Measurements from ENCODE around the gene FAM120B.

The FAM120B gene

DNA sequence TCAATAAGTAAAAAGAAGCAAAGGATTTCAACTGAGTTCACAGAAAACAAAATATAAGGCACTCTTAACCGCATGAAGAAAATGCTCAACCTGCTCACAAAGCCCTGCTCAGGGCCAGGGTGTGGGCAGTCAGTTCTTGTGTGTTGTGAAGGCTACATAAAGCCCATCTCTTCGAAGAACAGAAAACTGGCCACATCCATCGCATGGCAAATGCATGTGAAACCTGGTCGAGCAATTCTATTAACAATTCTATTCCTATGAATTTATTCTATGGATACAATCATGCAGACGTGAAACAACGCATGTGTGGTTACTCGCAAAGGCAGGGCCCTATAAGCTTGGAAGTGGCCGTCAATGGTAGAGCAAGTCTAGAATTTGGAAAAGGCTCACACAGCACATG is 136.0 kb downstream of the FAM120B start:
- Histone ChIP-seq H3K9ac (ENCODE audit: low read length) (no peak overlapping the region), H3K27me3 (ENCODE audit: control insufficient read depth, insufficient read depth, low read length) (no peaks in the 10 kb centered on the region), H3K4me1 (ENCODE audit: control insufficient read depth, insufficient read depth, low read length) (peaks cover 6% of the 10 kb centered on the region), H3K36me3 (ENCODE audit: control insufficient read depth, insufficient read depth, low read length) (no peaks in the 10 kb centered on the region), H3K4me3 (ENCODE audit: low read length) (no peak overlapping the region), H3K9me3 (ENCODE audit: control insufficient read depth, low read length) (no peaks in the 10 kb centered on the region)

DNA sequence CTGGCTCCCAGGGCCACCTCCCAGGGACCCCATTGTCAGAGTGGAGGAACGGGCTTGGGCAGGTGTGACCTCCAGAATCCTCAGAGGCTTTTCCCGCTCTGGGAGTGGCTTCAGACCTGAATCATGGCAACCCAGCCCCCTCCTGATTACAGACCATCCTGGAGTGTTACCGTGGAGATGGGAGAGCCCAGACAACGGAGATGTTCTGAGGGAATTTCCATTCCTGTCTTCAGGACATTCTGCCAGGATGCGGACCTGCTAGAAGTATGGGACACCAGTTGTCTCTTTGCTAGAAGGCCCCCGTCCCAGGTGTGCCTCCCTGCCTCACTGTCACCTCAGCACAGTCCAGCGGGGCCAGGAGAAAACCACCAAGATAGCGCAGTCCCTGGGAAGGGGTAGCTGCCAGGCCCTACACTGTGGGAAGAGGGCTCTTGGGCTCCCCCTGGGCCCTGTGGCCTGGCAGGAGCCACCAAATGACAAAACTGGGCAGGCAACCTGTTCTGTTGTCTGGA is 136.6 kb downstream of the FAM120B start:
- Histone ChIP-seq H3K9me3 (ENCODE audit: control insufficient read depth, low read length) (no peaks in the 10 kb centered on the region), H3K4me1 (ENCODE audit: control insufficient read depth, insufficient read depth, low read length) (peaks cover under 1% of the 10 kb centered on the region), H3K36me3 (ENCODE audit: control insufficient read depth, insufficient read depth, low read length) (no peaks in the 10 kb centered on the region), H3K27me3 (ENCODE audit: control insufficient read depth, insufficient read depth, low read length) (no peaks in the 10 kb centered on the region), H3K9ac (ENCODE audit: low read length) (no peak overlapping the region), H3K4me3 (ENCODE audit: low read length) (no peak overlapping the region)

DNA sequence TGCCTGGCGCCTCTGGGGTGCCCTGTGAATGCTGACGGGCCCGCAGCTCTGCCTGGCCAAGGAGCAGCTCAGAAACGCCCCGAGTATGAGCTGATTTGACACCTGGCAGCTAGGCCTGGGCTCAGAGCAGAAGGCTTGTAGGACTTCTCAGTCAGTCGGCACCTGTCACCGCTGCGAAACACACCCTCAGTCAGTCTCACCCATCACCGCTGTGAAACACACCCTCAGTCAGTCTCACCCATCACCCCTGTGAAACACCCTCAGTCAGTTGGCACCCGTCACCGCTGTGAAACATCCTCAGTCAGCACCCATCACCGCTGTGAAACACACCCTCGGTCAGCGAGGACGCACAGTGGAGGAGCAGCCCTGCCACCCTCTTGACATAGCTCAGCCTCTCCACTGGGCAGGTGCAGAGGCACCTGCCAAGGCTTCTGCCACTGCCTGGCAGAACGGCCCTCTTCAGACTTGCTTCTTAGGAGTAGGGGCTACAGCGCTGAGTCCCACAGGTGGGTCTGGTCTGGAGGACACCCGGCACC is 137.6 kb downstream of the FAM120B start:
- Histone ChIP-seq H3K9me3 (ENCODE audit: control insufficient read depth, low read length) (no peaks in the 10 kb centered on the region), H3K27me3 (ENCODE audit: control insufficient read depth, insufficient read depth, low read length) (no peaks in the 10 kb centered on the region), H3K4me1 (ENCODE audit: control insufficient read depth, insufficient read depth, low read length) (no peaks in the 10 kb centered on the region), H3K9ac (ENCODE audit: low read length) (no peak overlapping the region), H3K4me3 (ENCODE audit: low read length) (no peak overlapping the region), H3K36me3 (ENCODE audit: control insufficient read depth, insufficient read depth, low read length) (no peaks in the 10 kb centered on the region)

DNA sequence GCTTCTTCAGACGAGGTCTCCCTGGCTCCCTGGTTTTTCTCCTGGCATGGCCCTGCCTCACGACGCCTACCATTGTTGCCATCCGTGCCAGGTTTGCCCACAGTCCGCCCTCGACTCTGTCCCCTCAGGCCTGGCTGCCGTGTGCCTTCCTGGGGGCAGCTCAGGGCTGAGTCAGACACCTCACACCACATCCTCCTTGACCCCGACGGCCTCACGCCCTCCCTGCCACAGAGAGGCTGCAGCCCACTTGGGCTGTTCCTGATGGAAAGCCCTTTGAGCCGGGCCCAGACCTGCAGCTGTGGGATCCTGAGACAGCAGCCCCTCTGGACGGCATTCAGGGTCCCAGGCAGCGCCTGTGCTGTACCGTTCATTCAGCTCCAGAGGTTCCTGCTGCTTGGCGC is 138.3 kb downstream of the FAM120B start:
- Histone ChIP-seq H3K36me3 (ENCODE audit: control insufficient read depth, insufficient read depth, low read length) (no peaks in the 10 kb centered on the region), H3K9ac (ENCODE audit: low read length) (no peak overlapping the region), H3K9me3 (ENCODE audit: control insufficient read depth, low read length) (no peaks in the 10 kb centered on the region), H3K27me3 (ENCODE audit: control insufficient read depth, insufficient read depth, low read length) (no peaks in the 10 kb centered on the region), H3K4me3 (ENCODE audit: low read length) (no peak overlapping the region), H3K4me1 (ENCODE audit: control insufficient read depth, insufficient read depth, low read length) (no peaks in the 10 kb centered on the region)

DNA sequence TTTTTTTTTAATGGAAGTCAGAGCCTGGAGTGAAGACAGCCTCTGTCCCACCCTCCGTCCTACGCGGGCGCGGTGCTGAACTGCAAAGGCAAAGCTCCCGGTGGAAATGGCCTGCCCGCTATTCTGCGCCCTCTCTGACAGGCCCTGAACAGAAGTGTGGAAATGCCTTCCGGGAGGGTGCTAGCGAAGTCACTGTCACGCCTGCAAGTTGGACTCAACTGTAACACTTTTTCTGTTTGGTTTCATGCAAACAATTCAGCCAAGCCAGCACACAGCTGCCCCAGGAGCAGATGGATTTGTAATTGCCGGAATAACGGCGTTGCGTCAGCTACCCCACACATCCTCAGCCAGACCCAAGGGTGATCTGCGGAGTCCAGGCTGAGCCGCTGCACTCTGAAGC is 138.9 kb downstream of the FAM120B start:
- no peaks in the 10 kb centered on the region for H3K36me3 ChIP-seq (ENCODE audit: control insufficient read depth, insufficient read depth, low read length)
- no peaks in the 10 kb centered on the region for H3K27me3 ChIP-seq (ENCODE audit: control insufficient read depth, insufficient read depth, low read length)
- H3K9ac ChIP-seq (ENCODE audit: low read length), result no peak overlapping the region
- H3K9me3 ChIP-seq (ENCODE audit: control insufficient read depth, low read length), result no peaks in the 10 kb centered on the region
- H3K4me1 ChIP-seq (ENCODE audit: control insufficient read depth, insufficient read depth, low read length), result no peaks in the 10 kb centered on the region
- H3K4me3 ChIP-seq (ENCODE audit: low read length), result no peak overlapping the region

DNA sequence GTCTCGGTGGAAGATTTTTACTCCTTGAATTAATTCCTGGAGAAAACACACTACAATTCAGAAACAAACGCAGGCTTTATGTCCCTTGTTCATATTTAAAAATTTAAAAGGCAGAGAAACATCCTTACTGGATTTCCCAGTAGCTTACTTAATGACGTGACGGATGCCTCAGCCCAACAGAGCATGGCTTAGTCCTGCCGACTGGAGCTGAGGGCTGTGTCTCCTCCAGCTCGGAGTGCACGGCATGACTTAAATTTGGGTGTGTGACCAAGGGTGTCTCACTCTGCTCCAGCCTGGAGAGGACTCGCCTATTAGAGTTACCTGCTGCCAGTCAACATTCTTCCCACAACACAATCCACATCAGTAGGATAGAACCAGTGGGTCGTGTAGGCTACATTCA is 139.4 kb downstream of the FAM120B start:
- H3K36me3 ChIP-seq (ENCODE audit: control insufficient read depth, insufficient read depth, low read length), result no peaks in the 10 kb centered on the region
- no peaks in the 10 kb centered on the region for H3K4me1 ChIP-seq (ENCODE audit: control insufficient read depth, insufficient read depth, low read length)
- H3K27me3 ChIP-seq (ENCODE audit: control insufficient read depth, insufficient read depth, low read length), result no peaks in the 10 kb centered on the region
- H3K9ac ChIP-seq (ENCODE audit: low read length), result no peak overlapping the region
- no peak overlapping the region for H3K4me3 ChIP-seq (ENCODE audit: low read length)
- no peaks in the 10 kb centered on the region for H3K9me3 ChIP-seq (ENCODE audit: control insufficient read depth, low read length)

DNA sequence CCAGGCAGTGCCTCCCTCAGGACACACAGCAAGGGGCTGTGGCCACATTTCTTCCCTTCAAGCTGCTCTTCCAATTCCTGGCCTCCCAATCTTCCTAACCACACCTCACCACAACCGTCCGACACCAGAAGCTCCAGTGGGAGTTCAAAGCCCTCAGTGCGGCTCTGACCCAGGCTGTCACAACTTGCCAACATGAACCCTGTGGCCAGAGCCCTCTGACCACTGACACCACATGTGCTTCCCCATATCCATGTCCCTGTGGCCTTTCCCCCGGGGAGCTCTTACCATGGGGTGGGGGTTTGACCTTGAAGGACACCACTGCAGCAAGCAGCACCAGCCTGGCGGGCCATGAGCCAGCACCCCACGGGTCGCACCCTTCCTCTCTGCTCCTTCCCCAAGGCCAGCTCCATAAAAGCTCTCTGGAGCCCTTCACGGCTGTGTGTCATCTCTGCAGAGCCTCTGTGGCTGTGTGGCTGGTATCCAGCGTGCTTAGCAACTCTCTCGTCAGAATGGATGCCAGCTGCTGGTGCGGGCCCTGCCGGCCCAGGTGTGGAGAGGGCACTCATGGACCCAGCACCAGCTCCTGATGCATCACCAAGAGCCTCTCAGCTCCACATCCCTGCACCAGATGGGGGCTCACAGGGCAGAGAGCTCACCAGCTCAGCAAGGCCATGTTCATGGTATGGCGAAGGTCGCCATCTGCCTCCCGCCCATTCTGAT is 140.4 kb downstream of the FAM120B start:
- Histone ChIP-seq H3K4me1 (ENCODE audit: control insufficient read depth, insufficient read depth, low read length) (no peaks in the 10 kb centered on the region), H3K9me3 (ENCODE audit: control insufficient read depth, low read length) (no peaks in the 10 kb centered on the region), H3K9ac (ENCODE audit: low read length) (no peak overlapping the region), H3K4me3 (ENCODE audit: low read length) (no peak overlapping the region), H3K36me3 (ENCODE audit: control insufficient read depth, insufficient read depth, low read length) (no peaks in the 10 kb centered on the region), H3K27me3 (ENCODE audit: control insufficient read depth, insufficient read depth, low read length) (no peaks in the 10 kb centered on the region)

DNA sequence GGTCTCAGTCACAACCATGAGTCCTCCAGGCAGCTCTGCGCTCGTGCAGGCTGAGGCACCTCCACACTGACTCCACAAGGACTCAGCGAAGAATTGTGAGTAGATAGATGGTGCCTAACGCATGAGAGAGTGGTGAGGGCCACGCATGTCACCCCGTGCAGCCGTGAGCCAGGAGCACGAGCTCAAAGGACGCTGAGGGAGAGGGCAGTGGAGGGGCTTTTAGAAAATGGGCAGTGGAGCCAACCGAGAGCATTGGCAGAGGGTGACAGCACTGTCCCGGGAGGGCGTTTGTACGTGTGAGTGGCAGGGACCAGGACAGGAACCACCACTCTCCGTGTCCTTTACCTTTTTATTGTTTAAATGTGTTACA is 141.0 kb downstream of the FAM120B start:
- Histone ChIP-seq H3K9ac (ENCODE audit: low read length) (no peak overlapping the region), H3K36me3 (ENCODE audit: control insufficient read depth, insufficient read depth, low read length) (no peaks in the 10 kb centered on the region), H3K27me3 (ENCODE audit: control insufficient read depth, insufficient read depth, low read length) (no peaks in the 10 kb centered on the region), H3K4me1 (ENCODE audit: control insufficient read depth, insufficient read depth, low read length) (no peaks in the 10 kb centered on the region), H3K9me3 (ENCODE audit: control insufficient read depth, low read length) (no peaks in the 10 kb centered on the region), H3K4me3 (ENCODE audit: low read length) (no peak overlapping the region)

DNA sequence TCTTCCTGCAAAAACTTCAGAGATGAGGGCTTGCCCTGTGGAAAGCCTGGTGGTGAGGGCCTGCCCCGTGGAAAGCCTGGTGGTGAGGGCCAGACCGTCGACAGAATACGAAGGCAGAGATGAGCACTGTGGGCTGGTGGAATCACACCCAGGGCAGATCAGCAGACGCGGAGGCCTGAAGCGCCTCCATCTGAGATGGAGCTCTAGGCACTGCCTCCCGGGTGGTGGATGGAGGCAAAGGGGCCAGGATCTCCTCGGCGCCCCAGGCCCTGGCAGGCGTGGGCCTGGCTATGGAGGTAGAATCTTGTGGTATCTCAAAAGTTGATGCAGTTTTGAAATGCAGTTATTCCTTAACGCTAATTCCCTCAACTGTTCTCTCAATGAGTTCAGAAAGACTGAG is 141.8 kb downstream of the FAM120B start:
- H3K36me3 ChIP-seq (ENCODE audit: control insufficient read depth, insufficient read depth, low read length), result no peaks in the 10 kb centered on the region
- H3K9ac ChIP-seq (ENCODE audit: low read length), result no peak overlapping the region
- no peak overlapping the region for H3K4me3 ChIP-seq (ENCODE audit: low read length)
- H3K4me1 ChIP-seq (ENCODE audit: control insufficient read depth, insufficient read depth, low read length), result no peaks in the 10 kb centered on the region
- H3K9me3 ChIP-seq (ENCODE audit: control insufficient read depth, low read length), result no peaks in the 10 kb centered on the region
- H3K27me3 ChIP-seq (ENCODE audit: control insufficient read depth, insufficient read depth, low read length), result no peaks in the 10 kb centered on the region

DNA sequence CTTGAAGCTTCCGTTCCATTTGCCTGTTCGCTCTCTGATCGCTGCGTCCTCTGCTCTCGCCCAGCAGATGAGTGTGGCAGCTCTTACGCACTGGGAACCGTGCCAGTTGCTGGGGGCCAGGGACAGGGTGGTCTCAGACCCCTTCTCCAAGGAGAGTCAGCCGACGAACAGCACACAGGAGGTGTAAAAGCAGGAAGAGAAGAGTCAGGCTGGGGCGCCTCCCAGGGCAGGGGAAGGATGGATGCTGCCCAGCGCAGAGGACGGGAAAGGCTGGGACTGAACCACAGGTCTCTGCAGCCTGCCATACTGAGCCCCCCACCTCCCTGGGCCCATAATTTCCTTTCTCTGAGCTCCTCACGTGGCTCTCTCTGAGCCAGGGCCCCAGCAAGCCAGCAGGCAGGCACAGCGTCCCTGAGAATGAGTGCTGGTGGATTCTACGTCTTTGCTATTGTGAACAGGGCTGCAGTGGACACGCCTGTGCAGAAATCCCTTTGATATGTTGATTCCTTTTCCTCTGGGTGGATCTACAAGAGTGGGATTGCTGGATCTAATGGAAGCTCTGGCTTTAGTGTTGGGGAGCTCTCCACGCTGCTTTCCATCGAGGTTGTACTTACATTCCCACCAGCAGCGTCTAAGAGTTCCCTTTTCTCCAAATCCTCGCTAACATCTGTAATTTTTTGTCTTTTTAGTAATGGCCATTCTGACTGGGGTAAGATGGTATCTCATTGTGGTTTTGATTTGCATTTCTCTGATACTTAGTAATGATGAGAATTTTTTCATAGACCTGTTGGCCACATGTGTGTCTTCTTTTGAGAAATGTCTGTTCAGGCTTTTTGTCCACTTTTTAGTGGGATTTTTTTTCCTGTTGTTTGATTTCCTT is 142.4 kb downstream of the FAM120B start:
- Histone ChIP-seq H3K36me3 (ENCODE audit: control insufficient read depth, insufficient read depth, low read length) (no peaks in the 10 kb centered on the region), H3K4me3 (ENCODE audit: low read length) (no peak overlapping the region), H3K9me3 (ENCODE audit: control insufficient read depth, low read length) (no peaks in the 10 kb centered on the region), H3K4me1 (ENCODE audit: control insufficient read depth, insufficient read depth, low read length) (no peaks in the 10 kb centered on the region), H3K27me3 (ENCODE audit: control insufficient read depth, insufficient read depth, low read length) (no peaks in the 10 kb centered on the region), H3K9ac (ENCODE audit: low read length) (no peak overlapping the region)

DNA sequence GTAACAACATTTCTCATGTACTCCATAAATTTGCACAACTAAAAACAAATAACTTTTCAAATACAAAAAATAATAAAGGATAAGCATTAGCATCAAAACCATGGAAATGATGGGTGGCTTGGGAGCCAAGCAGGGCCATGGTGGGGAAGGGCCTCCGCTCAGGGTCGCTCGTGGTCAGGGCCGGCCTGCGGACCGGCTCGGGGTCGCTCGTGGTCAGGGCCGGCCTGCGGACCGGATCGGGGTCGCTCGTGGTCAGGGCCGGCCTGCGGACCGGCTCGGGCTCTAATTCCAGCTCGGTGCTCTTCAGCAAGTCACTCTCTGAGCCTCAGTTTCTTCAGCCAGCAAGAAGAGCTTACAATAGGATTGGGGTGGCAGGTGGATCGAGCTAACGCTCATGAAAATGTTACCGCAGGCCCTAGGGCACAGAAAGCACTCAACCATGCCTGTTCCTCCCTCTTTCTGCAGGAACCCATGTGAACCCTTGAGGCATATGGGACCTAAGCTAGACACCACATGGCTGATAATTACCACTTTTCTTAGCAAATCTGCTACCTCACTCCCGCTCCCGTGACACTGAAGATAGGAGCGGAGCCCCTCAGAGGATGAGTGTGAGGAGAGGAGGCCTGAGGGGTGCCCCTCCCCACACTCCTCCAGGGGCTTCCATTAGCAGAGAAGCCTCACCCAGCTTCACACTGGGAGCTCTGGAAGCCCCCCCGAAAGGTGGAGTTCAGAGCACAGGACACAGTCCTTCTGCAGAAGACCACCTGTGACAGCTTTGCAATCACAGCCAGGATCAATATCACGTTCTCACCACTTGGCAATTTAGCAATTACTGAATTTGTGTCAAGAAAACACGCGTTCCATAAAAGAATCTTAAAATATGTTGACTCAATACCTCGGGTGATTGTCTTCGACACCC is 143.5 kb downstream of the FAM120B start:
- H3K9ac ChIP-seq (ENCODE audit: low read length), result no peak overlapping the region
- H3K9me3 ChIP-seq (ENCODE audit: control insufficient read depth, low read length), result no peaks in the 10 kb centered on the region
- no peaks in the 10 kb centered on the region for H3K4me1 ChIP-seq (ENCODE audit: control insufficient read depth, insufficient read depth, low read length)
- H3K36me3 ChIP-seq (ENCODE audit: control insufficient read depth, insufficient read depth, low read length), result no peaks in the 10 kb centered on the region
- no peaks in the 10 kb centered on the region for H3K27me3 ChIP-seq (ENCODE audit: control insufficient read depth, insufficient read depth, low read length)
- no peak overlapping the region for H3K4me3 ChIP-seq (ENCODE audit: low read length)
